SW 1271 (cell line): Measurements from ENCODE around the gene NKX2-3.

Source experiments
- DNase-seq, 2 experiments: peaks; one replicate each; lab custom pipeline; 2025; lab: John Stamatoyannopoulos, UW

The NKX2-3 gene

GRCh38 chr10:99526861-99527504 is 5.8 kb upstream of the NKX2-3 start:
- DNase-seq: no peak

GRCh38 chr10:99527526-99528493 is 4.9 kb upstream of the NKX2-3 start:
- DNase-seq: no peak

GRCh38 chr10:99528494-99529441 is 4.0 kb upstream of the NKX2-3 start:
- no peak for DNase-seq

DNA sequence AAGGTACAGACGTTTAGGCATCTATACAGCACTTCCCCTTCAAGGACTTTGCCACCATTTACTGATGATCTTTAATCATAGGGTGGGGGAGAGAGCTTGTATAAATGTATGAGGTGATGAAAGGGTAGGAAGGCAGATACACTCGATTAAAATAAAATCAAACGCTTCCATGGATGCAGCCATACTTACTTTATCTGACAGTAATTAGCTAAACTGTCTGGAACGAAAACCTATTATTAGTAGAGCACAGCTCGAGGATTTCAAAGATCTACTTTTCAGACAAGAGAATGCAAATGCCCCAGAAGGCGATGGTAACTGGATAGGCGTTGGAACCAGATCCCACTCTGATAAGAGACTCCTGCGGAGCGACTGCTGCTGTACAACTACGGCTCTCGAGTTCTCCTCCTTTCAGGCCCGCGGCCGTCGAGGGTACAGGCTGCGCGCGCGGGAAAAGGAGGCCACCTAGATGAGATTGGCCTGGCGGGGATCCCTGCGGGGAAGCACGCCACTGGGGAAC is 3.1 kb upstream of the NKX2-3 start:
- no peak for DNase-seq

DNA sequence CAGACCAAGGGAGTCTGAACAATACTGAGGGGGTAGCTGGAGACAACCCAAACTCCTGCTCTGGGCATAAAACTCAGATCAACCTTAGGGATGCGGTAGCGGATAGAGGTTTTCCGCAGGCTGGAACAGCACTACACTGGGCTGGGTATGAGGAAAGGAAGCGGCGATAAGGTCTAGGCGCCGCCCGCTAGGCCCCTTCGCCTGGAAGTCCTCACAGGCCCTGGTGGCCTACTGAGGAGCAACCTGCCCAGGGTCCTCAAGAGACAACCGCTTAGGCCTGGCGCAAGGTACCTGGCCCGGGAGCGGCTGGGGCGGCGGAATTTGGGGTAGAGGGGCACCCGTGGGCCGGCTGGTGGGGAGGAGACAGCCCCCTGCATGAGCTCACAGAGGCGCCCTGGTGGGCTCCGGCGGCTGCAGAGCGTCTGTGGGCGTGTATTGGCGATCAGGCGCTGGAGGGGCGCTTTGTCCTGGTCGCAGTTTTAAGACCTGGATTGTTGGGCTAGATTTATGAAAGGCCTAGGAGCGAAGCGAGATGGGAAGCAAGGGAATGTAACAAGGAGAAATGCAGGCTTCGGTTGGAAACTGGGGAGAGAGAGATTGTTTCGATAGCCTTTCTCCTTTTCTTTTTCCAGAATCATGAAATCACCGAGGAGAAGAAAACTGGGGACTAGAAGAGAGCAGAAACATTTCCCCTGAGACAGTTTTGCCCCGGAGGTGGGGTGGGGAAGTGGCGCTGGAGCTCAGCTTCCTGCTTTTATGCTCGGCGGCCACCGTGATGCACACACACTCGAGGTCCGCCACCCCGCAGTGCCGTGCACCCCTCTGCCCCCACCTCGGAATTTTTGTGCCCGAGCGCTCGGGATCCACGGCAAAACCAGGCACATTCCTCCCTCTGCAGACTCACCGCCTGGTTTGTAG is 2.4 kb upstream of the NKX2-3 start:
- no peak for DNase-seq

GRCh38 chr10:99531026-99531695 is 1.6 kb upstream of the NKX2-3 start:
- no peak for DNase-seq

DNA sequence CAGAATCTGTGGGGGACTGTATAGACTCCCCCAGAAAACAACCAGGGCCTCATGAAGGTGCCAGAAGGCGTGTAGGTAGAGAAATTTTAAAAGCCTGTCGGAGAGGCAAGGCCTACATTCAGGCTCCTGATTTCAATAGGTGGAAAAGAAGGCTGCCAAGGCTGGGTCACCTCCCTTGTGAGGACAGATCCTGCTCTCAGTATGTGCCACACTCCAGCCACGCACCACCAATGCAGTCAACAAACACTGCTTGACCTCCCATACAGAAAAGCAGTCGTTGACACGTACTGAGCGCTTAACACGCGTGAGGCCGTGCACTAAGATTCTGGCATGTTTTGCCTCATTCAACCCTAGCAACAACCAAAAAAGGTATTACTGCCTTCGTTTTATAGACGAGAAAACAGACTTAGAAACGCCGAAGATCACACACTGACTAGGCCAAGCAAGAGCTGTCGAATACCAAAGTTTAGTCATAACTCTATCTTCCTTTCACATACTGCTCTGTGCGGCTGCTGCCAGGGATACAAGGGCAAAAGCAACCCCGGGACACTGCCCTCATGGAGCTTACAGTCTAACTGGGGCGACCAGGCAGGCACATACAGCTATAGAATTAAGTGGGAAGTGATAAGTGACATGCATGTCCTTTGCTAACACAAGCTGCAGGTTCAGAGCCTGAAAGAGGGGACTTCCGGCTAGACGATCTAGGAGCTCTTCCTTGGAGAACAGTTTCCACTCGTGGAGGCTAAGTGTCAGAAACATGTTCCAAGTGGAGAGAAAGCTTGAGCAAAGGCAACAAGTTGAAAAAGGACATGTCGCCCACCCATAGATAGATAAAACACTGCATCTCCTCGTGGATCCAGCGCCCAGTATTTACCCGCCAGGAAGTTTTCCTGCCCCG is 797 bp upstream of the NKX2-3 start:
- DNase-seq: no peak

GRCh38 chr10:99533496-99534449 is 1.0 kb downstream of the NKX2-3 start:
- no peak for DNase-seq

DNA sequence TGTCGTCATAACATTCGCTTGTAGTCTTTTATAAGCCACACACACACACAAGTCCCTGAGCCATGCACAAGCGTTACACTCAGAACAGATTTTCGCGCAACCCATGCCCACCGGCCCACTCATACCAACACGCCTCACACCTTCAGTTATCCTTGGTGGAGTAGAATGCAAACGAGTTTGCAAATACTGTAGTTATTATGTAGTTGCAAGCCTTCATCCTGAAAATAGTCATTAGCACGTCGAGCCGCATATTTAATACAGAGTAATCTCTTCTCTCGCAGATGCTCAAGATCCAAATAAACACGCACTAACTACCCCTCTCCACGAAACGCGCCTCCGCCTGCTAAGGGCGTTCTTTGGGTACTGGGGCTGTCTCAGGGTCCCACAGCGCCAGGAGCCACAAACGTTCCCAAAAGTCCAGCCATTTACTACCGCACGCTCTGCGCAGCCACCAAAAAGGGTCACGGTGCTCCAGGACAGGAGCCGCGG is 1.8 kb downstream of the NKX2-3 start:
- DNase-seq: no peak

GRCh38 chr10:99534939-99535763 is 2.4 kb downstream of the NKX2-3 start:
- no peak for DNase-seq

DNA sequence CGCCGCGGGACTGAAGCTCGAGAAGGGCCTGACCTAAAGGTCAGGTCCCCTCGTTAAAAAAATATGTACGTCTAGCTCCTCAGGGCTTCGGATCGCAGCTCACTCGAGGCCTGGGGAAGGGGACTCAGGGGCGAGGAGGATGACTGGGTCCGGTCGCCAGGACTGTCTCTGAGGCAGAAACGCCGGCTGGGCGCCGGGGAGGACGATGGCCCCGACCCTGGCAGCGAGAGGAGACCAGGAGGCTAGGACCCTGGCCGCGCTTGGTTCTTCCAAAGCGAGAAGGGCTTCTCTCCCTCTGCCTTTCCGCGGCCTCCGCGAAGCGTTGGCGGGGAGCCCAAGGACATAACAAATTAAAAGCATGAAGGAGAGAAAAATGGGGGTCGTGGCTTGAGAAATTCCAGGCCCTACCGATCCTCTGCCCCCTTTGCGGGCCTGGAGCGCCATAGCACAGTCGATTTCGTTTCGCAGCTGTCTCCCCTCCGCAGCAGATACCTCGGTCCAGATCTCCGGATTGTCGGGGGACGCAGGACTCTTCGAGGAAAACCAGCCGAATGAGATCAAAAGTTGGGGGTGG is 3.1 kb downstream of the NKX2-3 start:
- DNase-seq: no peak

GRCh38 chr10:99536338-99537085 is 3.8 kb downstream of the NKX2-3 start:
- no peak for DNase-seq

DNA sequence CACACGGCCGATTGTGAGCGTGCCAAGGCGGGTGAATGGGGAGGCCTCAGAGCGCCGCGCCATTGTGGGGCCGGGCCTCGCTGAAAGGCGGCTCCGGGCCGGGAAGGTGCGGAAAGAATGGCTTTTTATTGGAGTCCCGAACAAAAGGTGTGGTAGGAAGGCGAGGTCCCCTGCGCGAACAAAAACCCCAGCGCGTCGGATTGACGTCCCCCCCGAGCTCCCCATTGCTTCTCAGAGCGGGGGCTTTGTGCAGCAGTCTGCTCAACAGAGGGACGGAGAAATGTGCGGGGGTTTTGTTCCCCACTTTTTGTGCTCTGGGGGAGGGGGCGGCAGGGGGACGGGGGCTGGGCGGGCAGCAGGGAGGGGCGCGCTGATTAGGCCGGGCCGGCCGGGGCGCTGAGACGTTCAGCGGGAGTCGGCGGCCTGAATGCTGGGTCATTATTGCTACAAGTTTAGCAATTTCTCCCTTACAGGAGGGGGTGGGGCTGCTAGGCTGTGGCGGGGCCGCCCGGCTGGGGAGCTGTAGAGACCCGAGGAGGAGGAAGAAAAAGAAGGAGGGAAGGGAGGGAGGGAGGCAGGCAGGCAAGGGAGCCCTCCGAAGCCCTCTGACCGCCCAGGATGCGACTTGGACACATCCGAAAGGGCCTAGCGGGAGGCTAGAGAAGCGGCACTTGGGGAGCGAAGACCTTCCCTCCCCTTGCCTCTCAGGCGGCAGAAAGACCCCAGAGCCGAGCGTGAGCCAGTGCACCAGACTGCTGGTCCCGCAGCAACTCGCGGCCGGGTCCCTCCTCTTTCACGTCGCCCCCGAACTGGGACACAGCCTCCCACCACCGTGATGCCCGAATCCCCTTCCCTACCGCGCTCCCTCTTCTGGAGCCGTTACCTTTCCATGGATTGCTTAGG is 4.6 kb downstream of the NKX2-3 start:
- DNase-seq: no peak

- DNase-seq: no peak
Observed at GRCh38 chr10:99537989-99538917, 5.5 kb downstream of the NKX2-3 start.
